OCI-LY3 (cell line): ENCODE measurements around the gene FGB.

Source experiments
- EZH2phosphoT487 ChIP-seq: fragments of 200-600 bp; shearing (Covaris generic); IDR thresholded peaks from 2 replicates; pipeline ENCODE4 v1.6.1; 2018; ENCODE audit warnings: antibody characterized with exemption, mixed run types, low read depth
- TF ChIP-seq, protein P1 (sequence below): fragments of 200-600, 300-600 bp; sonication (generic); IDR thresholded peaks from 2 replicates; pipeline ENCODE4 v1.5.1; 2014; ENCODE audit warnings: antibody characterized with exemption, low read length, low read depth

DNA sequence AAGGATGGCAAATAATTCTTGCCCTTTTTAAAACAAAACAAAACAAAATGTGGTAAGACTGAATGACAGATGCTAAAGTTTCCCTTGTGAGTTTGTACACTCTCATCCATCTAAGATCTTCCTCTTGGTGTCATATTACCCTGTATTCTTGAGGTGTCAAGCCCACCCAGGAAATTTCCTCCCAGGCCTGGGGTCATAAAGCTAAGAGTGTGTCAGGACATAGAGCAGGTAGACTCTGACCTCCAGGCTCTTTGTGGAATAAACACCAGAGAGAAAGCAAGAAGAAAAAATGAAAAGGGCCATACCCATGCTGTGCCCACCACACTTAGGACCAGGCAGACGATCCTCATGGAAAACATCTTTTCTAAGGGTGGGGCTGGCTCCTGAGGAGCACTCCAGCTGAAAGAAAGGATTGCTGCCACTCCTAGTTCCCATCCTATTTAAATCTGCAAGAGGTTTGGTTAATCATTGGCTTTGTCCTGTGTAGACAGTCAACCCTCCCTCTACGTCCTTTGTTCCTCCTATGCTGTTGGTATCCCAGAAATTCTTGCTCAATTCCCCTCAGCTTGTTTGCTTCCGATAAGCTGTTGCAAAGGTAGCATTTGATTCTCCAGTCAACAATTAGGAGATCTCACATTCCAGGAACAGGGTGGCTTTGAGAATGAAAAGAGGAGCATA is 27.7 kb downstream of the FGB start, which contains the start of gene FGA:
- TF ChIP-seq, protein P1, sequence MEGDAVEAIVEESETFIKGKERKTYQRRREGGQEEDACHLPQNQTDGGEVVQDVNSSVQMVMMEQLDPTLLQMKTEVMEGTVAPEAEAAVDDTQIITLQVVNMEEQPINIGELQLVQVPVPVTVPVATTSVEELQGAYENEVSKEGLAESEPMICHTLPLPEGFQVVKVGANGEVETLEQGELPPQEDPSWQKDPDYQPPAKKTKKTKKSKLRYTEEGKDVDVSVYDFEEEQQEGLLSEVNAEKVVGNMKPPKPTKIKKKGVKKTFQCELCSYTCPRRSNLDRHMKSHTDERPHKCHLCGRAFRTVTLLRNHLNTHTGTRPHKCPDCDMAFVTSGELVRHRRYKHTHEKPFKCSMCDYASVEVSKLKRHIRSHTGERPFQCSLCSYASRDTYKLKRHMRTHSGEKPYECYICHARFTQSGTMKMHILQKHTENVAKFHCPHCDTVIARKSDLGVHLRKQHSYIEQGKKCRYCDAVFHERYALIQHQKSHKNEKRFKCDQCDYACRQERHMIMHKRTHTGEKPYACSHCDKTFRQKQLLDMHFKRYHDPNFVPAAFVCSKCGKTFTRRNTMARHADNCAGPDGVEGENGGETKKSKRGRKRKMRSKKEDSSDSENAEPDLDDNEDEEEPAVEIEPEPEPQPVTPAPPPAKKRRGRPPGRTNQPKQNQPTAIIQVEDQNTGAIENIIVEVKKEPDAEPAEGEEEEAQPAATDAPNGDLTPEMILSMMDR = no peak
- no peak for TF ChIP-seq EZH2phosphoT487
